HepG2 (cell line): ENCODE measurements around the gene NEURL4. TPM values are rescaled to one million over a fixed set of nuclear protein-coding genes. Genes with fewer than 3 reads are reported as not detected.

Source experiments
- BHLHE40 ChIP-seq: IDR thresholded peaks from 2 replicates; pipeline ENCODE4 v1.6.1; 2011; ENCODE audit warnings: low read length, improper control_type of control experiment
- HDAC2 ChIP-seq: sonication (generic); formaldehyde crosslinking; IDR thresholded peaks from 2 replicates; pipeline ENCODE4 v1.4.0; 2020; ENCODE audit warnings: missing genetic modification reagents
- HOXD1 ChIP-seq: sonication (generic); formaldehyde crosslinking; IDR thresholded peaks from 2 replicates; pipeline ENCODE4 v1.5.0; 2020; ENCODE audit warnings: missing genetic modification reagents
- KDM1A ChIP-seq: IDR thresholded peaks from 2 replicates; pipeline ENCODE4 v1.6.1; 2016; ENCODE audit warnings: missing compliant biosample characterization
- KLF16 ChIP-seq, 2 experiments: sonication (generic) in 1 of 2; formaldehyde crosslinking in 1 of 2; IDR thresholded peaks; 2 replicates each; pipeline versions ENCODE4 v1.6.1 to v1.8.0; 2016 to 2023; ENCODE audit warnings: missing genetic modification reagents in 2 of 2, missing compliant biosample characterization in 1 of 2
- KLF6 ChIP-seq: IDR thresholded peaks from 2 replicates; pipeline ENCODE4 v1.8.0; 2016; ENCODE audit warnings: missing biosample characterization, missing genetic modification reagents
- MBD4 ChIP-seq: IDR thresholded peaks from 2 replicates; pipeline ENCODE4 v1.6.1; 2012; ENCODE audit warnings: low read length, inconsistent platforms, borderline replicate concordance
- MEIS2 ChIP-seq: sonication (generic); formaldehyde crosslinking; IDR thresholded peaks from 2 replicates; pipeline ENCODE4 v1.9.0; 2021; ENCODE audit warnings: mild to moderate bottlenecking, missing genetic modification reagents
- NCOA1 ChIP-seq: sonication (generic); formaldehyde crosslinking; IDR thresholded peaks from 2 replicates; pipeline ENCODE4 v1.9.0; 2021; ENCODE audit warnings: missing genetic modification reagents
- PAX8 ChIP-seq: sonication (generic); formaldehyde crosslinking; IDR thresholded peaks from 2 replicates; pipeline ENCODE4 v1.8.0; 2022; ENCODE audit warnings: mild to moderate bottlenecking, missing genetic modification reagents, borderline replicate concordance
- UBTF ChIP-seq: sonication (generic); formaldehyde crosslinking; IDR thresholded peaks from 2 replicates; pipeline ENCODE4 v1.4.0; 2020; ENCODE audit warnings: mild to moderate bottlenecking, missing genetic modification reagents
- ZNF180 ChIP-seq: sonication (generic); formaldehyde crosslinking; IDR thresholded peaks from 2 replicates; pipeline ENCODE4 v1.4.0; 2020; ENCODE audit warnings: low read depth, missing genetic modification reagents, borderline replicate concordance
- ZNF251 ChIP-seq: sonication (generic); formaldehyde crosslinking; IDR thresholded peaks from 2 replicates; pipeline ENCODE4 v1.9.0; 2021; ENCODE audit warnings: mild to moderate bottlenecking, missing genetic modification reagents
- ZNF639 ChIP-seq: conservative IDR thresholded peaks from 2 replicates; pipeline ENCODE4 v1.6.1; 2018; ENCODE audit warnings: missing genetic modification reagents
- ZNF646 ChIP-seq: sonication (generic); formaldehyde crosslinking; IDR thresholded peaks from 2 replicates; pipeline ENCODE4 v1.9.0; 2021; ENCODE audit warnings: mild to moderate bottlenecking, missing genetic modification reagents
- ZNF773 ChIP-seq: sonication (generic); formaldehyde crosslinking; IDR thresholded peaks from 2 replicates; pipeline ENCODE4 v1.4.0; 2020; ENCODE audit warnings: missing genetic modification reagents, borderline replicate concordance
- polyA plus RNA-seq, 8 experiments: library from polyadenylated mRNA; depleted of rRNA in 3 of 8; stranded (reverse) in 7 of 8; unstranded in 1 of 8; fragments of >200 nt; fragmentation: Illumina TruSeq in 4 of 8; extraction: Trizol in 4 of 8; gene quantifications; 2 replicates each; pipeline versions ENCODE4 v1.2.1 to v1.2.3, GENCODE V29; 2011 to 2016; ENCODE audit warnings: low read depth in 4 of 8, missing spikeins in 1 of 8, mixed read lengths in 1 of 8; ENCODE audit not compliant: insufficient read depth in 1 of 8
- total RNA-seq, 5 experiments: library from RNA; depleted of rRNA; stranded (reverse); fragments of >200 nt; fragmentation: Illumina TruSeq; extraction: Trizol; gene quantifications; 2 replicates each; pipeline ENCODE4 v1.2.3, GENCODE V29; 2016; ENCODE audit warnings: low read depth in 1 of 5
- TF ChIP-seq, protein P1 (sequence below): sonication (generic); formaldehyde crosslinking; IDR thresholded peaks from 2 replicates; pipeline ENCODE4 v1.4.0; 2020; ENCODE audit warnings: missing genetic modification reagents, borderline replicate concordance

Gene NEURL4
- total and polyA plus RNA-seq, 2 of the 13 experiments (the other 11 are each of a cell fraction or from before 2014, with no cell fraction given): 14.8 to 15.7 TPM

- TF ChIP-seq ZNF251 (CRISPR knock-in tag) (no peak), NCOA1 (no peak), ZNF773 (no peak), KLF16 (CRISPR knock-in tag; IDR thresholded peaks at IDR 0.05) (no peak; a peak in 1 of 4 replicates), MBD4 (no peak), BHLHE40 (no peak), KDM1A (CRISPR knock-in tag) (no peak), PAX8 (CRISPR knock-in tag) (no peak), ZNF639 (CRISPR knock-in tag) (no peak), UBTF (CRISPR knock-in tag) (peak; percentile 31; the same call in 1 of the 2 replicates), KLF6 (CRISPR knock-in tag) (no peak), ZNF646 (CRISPR knock-in tag) (no peak), MEIS2 (no peak), HDAC2 (CRISPR knock-in tag) (no peak), ZNF180 (CRISPR knock-in tag) (no peak), HOXD1 (CRISPR knock-in tag) (no peak)
- TF ChIP-seq, protein P1, sequence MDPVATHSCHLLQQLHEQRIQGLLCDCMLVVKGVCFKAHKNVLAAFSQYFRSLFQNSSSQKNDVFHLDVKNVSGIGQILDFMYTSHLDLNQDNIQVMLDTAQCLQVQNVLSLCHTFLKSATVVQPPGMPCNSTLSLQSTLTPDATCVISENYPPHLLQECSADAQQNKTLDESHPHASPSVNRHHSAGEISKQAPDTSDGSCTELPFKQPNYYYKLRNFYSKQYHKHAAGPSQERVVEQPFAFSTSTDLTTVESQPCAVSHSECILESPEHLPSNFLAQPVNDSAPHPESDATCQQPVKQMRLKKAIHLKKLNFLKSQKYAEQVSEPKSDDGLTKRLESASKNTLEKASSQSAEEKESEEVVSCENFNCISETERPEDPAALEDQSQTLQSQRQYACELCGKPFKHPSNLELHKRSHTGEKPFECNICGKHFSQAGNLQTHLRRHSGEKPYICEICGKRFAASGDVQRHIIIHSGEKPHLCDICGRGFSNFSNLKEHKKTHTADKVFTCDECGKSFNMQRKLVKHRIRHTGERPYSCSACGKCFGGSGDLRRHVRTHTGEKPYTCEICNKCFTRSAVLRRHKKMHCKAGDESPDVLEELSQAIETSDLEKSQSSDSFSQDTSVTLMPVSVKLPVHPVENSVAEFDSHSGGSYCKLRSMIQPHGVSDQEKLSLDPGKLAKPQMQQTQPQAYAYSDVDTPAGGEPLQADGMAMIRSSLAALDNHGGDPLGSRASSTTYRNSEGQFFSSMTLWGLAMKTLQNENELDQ (CRISPR knock-in tag): no peak
Measured at GRCh38 chr17:7281953-7282751, 47.0 kb downstream of the NEURL4 start (continued).
